GM12891 (cell line): ENCODE data around the gene MDN1.
A peak's percentile ranks its signal among the peaks of the same experiment; 100 is the strongest.

Experiments
- PAX5 ChIP-seq: IDR thresholded peaks from 2 replicates; pipeline ENCODE4 v1.6.1; 2011; ENCODE audit warnings: low read length, moderate library complexity, mild to moderate bottlenecking; ENCODE audit not compliant: insufficient read depth, severe bottlenecking
- POLR2A ChIP-seq: IDR thresholded peaks from 2 replicates; pipeline ENCODE4 v1.6.1; 2011; ENCODE audit warnings: low read depth, low read length, control low read depth
- POLR2AphosphoS5 ChIP-seq: IDR thresholded peaks from 2 replicates; pipeline ENCODE4 v1.6.1; 2011; ENCODE audit warnings: low read depth, low read length, control low read depth
- POU2F2 ChIP-seq: IDR thresholded peaks from 2 replicates; pipeline ENCODE4 v1.6.1; 2011; ENCODE audit warnings: low read depth, mild to moderate bottlenecking, control low read depth, low read length, moderate library complexity
- SPI1 ChIP-seq: IDR thresholded peaks from 2 replicates; pipeline ENCODE4 v1.6.1; 2011; ENCODE audit warnings: low read depth, low read length, control low read depth
- TAF1 ChIP-seq: IDR thresholded peaks from 2 replicates; pipeline ENCODE4 v1.6.1; 2011; ENCODE audit warnings: low read depth, low read length, control low read depth

DNA sequence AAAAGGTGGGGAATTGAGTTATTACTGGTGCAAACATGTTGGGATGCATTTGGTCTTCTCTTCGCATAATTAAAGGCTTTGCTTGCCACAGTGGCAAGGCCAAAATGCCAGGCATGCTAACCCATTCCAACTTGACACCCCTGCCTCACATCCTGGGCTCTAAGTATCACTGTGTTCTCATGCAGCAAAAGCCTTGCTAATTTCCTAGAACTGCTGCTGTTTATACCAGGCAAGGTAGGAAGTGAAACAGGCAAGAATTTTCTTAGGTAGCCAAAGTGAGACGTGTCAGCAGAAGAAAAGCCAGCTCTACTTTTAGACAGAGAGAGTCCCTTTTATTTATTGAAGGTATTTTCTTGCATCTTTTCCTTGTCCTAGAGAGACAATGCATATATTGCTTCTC, 222.2 kb downstream of the MDN1 start:
- TF ChIP-seq POLR2A (no peak), POLR2AphosphoS5 (no peak), PAX5 (no peak), TAF1 (no peak), POU2F2 (no peak), SPI1 (peak; percentile 72)
